ENCODE data around the gene PAGE2B. TPM values are rescaled to one million over a fixed set of nuclear protein-coding genes. Genes with fewer than 3 reads are reported as not detected.
"Not testable (repeated sequence)": the region's sequence is repeated elsewhere in the genome, so short reads cannot be mapped to it uniquely, and the experiment has no call there.

PAGE2B gene
- total RNA-seq, 2 experiments from 2014 or later, result 0.68 TPM; not detected in 1

GRCh38 chrX:55056820-55057674 lies 17.8 kb upstream of the PAGE2B start:
- no peaks in the 10 kb centered on the region for H3K36me3 Mint-ChIP-seq (ENCODE audit: low read depth)
- ChIA-PET POLR2A (interaction anchor here (0.8 kb wide), 1 partner anchor 57 kb away, joined by 3 read pairs; the partner anchor contains the start of gene APEX2), CTCF (interaction anchor here (0.9 to 1.4 kb wide), 6 partner anchors 57 to 415 kb away, joined by 3 to 24 read pairs (median 4); partner anchors contain the start of gene APEX2)
- H3K4me1 Mint-ChIP-seq (ENCODE audit: low read depth), result peaks cover 12% of the 10 kb centered on the region
- H3K9me3 Mint-ChIP-seq, result no peaks in the 10 kb centered on the region
- intact Hi-C loops (cut with micrococcal nuclease), result loop anchor here (5.0 kb wide), 1 partner anchor 165 kb away; no protein-coding TSS in a partner anchor
- H3K4me3 Mint-ChIP-seq, result peak overlapping the region; percentile 43
- TF ChIP-seq CTCF (IDR thresholded peaks at IDR 0.05), result no peak
- peak; percentile 11 for DNase-seq
- no peaks in the 10 kb centered on the region for H3K27me3 Mint-ChIP-seq
- H3K27ac Mint-ChIP-seq, result no peak overlapping the region
- ATAC-seq, result peak; percentile 72

GRCh38 chrX:55057675-55058249 lies 17.1 kb upstream of the PAGE2B start:
- TF ChIP-seq CTCF (IDR thresholded peaks at IDR 0.05), result peak; percentile 77
- Mint-ChIP-seq H3K27me3 (no peaks in the 10 kb centered on the region), H3K9me3 (no peaks in the 10 kb centered on the region), H3K4me1 (ENCODE audit: low read depth) (peaks cover 12% of the 10 kb centered on the region), H3K4me3 (peak overlapping the region; percentile 43), H3K36me3 (ENCODE audit: low read depth) (no peaks in the 10 kb centered on the region), H3K27ac (no peak overlapping the region)
- ChIA-PET POLR2A (no interaction called here), CTCF (interaction anchor here (0.9 to 1.4 kb wide), 6 partner anchors 58 to 416 kb away, joined by 3 to 24 read pairs (median 4); partner anchors contain the start of gene APEX2)
- DNase-seq (peak; percentile 46), ATAC-seq (peak; percentile 79)
- intact Hi-C loops (cut with micrococcal nuclease), result loop anchor here (5.0 kb wide), 1 partner anchor 165 kb away; no protein-coding TSS in a partner anchor

- DNase-seq; CTCF ChIA-PET; POLR2A ChIA-PET; H3K36me3 Mint-ChIP-seq (ENCODE audit: low read depth); intact Hi-C loops (cut with micrococcal nuclease); ATAC-seq; H3K4me3 Mint-ChIP-seq; H3K27ac Mint-ChIP-seq; H3K9me3 Mint-ChIP-seq; H3K4me1 Mint-ChIP-seq (ENCODE audit: low read depth); H3K27me3 Mint-ChIP-seq: not testable (repeated sequence)
These were observed 7.7 kb upstream of the PAGE2B start for GRCh38 chrX:55067180-55067579.

- Mint-ChIP-seq H3K9me3 (no peaks in the 10 kb centered on the region), H3K27ac (no peak overlapping the region), H3K4me1 (ENCODE audit: low read depth) (no peaks in the 10 kb centered on the region), H3K27me3 (peaks cover 3% of the 10 kb centered on the region), H3K36me3 (ENCODE audit: low read depth) (no peaks in the 10 kb centered on the region), H3K4me3 (no peak overlapping the region)
- DNase-seq, result no peak
- intact Hi-C loops (cut with micrococcal nuclease), result no loop called here
- no peak for TF ChIP-seq CTCF (IDR thresholded peaks at IDR 0.05)
- ChIA-PET POLR2A (no interaction called here), CTCF (no interaction called here)
- ATAC-seq, result no peak
These were observed 2.5 kb upstream of the PAGE2B start for GRCh38 chrX:55072286-55072685.

- CTCF ChIA-PET, result no interaction called here
- ATAC-seq (no peak), DNase-seq (no peak)
- no peak for TF ChIP-seq CTCF (IDR thresholded peaks at IDR 0.05)
- H3K27me3 Mint-ChIP-seq, result no peaks in the 10 kb centered on the region
- H3K4me3 Mint-ChIP-seq, result no peak within 1 kb of the TSS
- POLR2A ChIA-PET, result no interaction called here
- H3K36me3 Mint-ChIP-seq (ENCODE audit: low read depth), result no peaks in the 10 kb centered on the region
- intact Hi-C loops (cut with micrococcal nuclease), result no loop called here
- H3K27ac Mint-ChIP-seq, result no peak within 1 kb of the TSS
- H3K9me3 Mint-ChIP-seq, result no peaks in the 10 kb centered on the region
- H3K4me1 Mint-ChIP-seq (ENCODE audit: low read depth), result no peaks in the 10 kb centered on the region
These were observed 14.1 kb downstream of the PAGE2B start, which contains the start of gene PAGE2 for GRCh38 chrX:55088795-55089489. PAGE2 (plus strand) TSS chrX:55089018; CDS start chrX:55090021, 1,003 bp downstream.
